ENCODE data around the gene AMELY.
"Not testable (repeated sequence)": the region's sequence is repeated elsewhere in the genome, so short reads cannot be mapped to it uniquely, and the experiment has no call there.

The AMELY gene

GRCh38 chrY:6909856-6910255, 1.7 kb downstream of the AMELY start:
- TF ChIP-seq CTCF (IDR thresholded peaks at IDR 0.05; ENCODE audit: low read depth, low read length) = no peak

GRCh38 chrY:6909118-6909521, 2.4 kb downstream of the AMELY start:
- H3K27me3 ChIP-seq (ENCODE audit: insufficient read depth, low read depth, severe bottlenecking) = no peaks in the 10 kb centered on the region
- H3K4me3 ChIP-seq (ENCODE audit: low read depth, low read length) = no peak overlapping the region
- no peak for DNase-seq
- H3K36me3 ChIP-seq = no peaks in the 10 kb centered on the region
- TF ChIP-seq CTCF (IDR thresholded peaks at IDR 0.05; ENCODE audit: low read depth, low read length) = no peak
- H3K9me3 ChIP-seq (ENCODE audit: severe bottlenecking) = no peaks in the 10 kb centered on the region
- no peak overlapping the region for H3K27ac ChIP-seq

More at GRCh38 chrY:6909856-6910255, 1.7 kb downstream of the AMELY start:
- H3K9me3 ChIP-seq (ENCODE audit: severe bottlenecking) = no peaks in the 10 kb centered on the region
- DNase-seq = no peak
- H3K36me3 ChIP-seq = no peaks in the 10 kb centered on the region
- no peak overlapping the region for H3K4me3 ChIP-seq (ENCODE audit: low read depth, low read length)
- H3K27ac ChIP-seq = no peak overlapping the region
- no peaks in the 10 kb centered on the region for H3K27me3 ChIP-seq (ENCODE audit: insufficient read depth, low read depth, severe bottlenecking)

GRCh38 chrY:6908021-6908420, 3.5 kb downstream of the AMELY start:
- not testable (repeated sequence) for H3K27me3 ChIP-seq (ENCODE audit: insufficient read depth, low read depth, severe bottlenecking); DNase-seq; H3K27ac ChIP-seq; H3K36me3 ChIP-seq; H3K9me3 ChIP-seq (ENCODE audit: severe bottlenecking); H3K4me3 ChIP-seq (ENCODE audit: low read depth, low read length)

- no peaks in the 10 kb centered on the region for H3K36me3 ChIP-seq
- no peaks in the 10 kb centered on the region for H3K27me3 ChIP-seq (ENCODE audit: insufficient read depth, low read depth, severe bottlenecking)
These were observed 4.0 kb downstream of the AMELY start for GRCh38 chrY:6907591-6907990.

GRCh38 chrY:6902116-6902515, 9.4 kb downstream of the AMELY start:
- not testable (repeated sequence) for H3K27me3 ChIP-seq (ENCODE audit: insufficient read depth, low read depth, severe bottlenecking); H3K4me3 ChIP-seq (ENCODE audit: low read depth, low read length); H3K27ac ChIP-seq; DNase-seq; H3K36me3 ChIP-seq; H3K9me3 ChIP-seq (ENCODE audit: severe bottlenecking)

More at GRCh38 chrY:6907591-6907990, 4.0 kb downstream of the AMELY start:
- H3K4me3 ChIP-seq (ENCODE audit: low read depth, low read length) = no peak overlapping the region
- no peaks in the 10 kb centered on the region for H3K9me3 ChIP-seq (ENCODE audit: severe bottlenecking)
- H3K27ac ChIP-seq = no peak overlapping the region
- TF ChIP-seq CTCF (IDR thresholded peaks at IDR 0.05; ENCODE audit: low read depth, low read length) = no peak
- no peak for DNase-seq

- DNase-seq = no peak
- TF ChIP-seq CTCF (IDR thresholded peaks at IDR 0.05; ENCODE audit: low read depth, low read length) = no peak
- Histone ChIP-seq H3K27me3 (ENCODE audit: insufficient read depth, low read depth, severe bottlenecking) (no peaks in the 10 kb centered on the region), H3K27ac (no peak overlapping the region), H3K36me3 (no peaks in the 10 kb centered on the region), H3K9me3 (ENCODE audit: severe bottlenecking) (no peaks in the 10 kb centered on the region), H3K4me3 (ENCODE audit: low read depth, low read length) (no peak overlapping the region)
These were observed 16.3 kb downstream of the AMELY start for GRCh38 chrY:6895236-6895635.

- no peaks in the 10 kb centered on the region for H3K36me3 ChIP-seq
- DNase-seq = no peak
- TF ChIP-seq CTCF (IDR thresholded peaks at IDR 0.05; ENCODE audit: low read depth, low read length) = no peak
- no peaks in the 10 kb centered on the region for H3K9me3 ChIP-seq (ENCODE audit: severe bottlenecking)
- no peak overlapping the region for H3K27ac ChIP-seq
- H3K27me3 ChIP-seq (ENCODE audit: insufficient read depth, low read depth, severe bottlenecking) = no peaks in the 10 kb centered on the region
- H3K4me3 ChIP-seq (ENCODE audit: low read depth, low read length) = no peak overlapping the region
These were observed 17.1 kb downstream of the AMELY start for GRCh38 chrY:6894496-6894895.
